Skin epidermis (tissue), 12 donors: ENCODE results near the gene PAFAH2.

Experiments
- H3K27ac ChIP-seq, 21 experiments: fragments of 200-600 bp; sonication (generic) in 11 of 21; one replicate each; pipeline ENCODE4 v1.5.0; 2020; ENCODE audit warnings: mild to moderate bottlenecking in 3 of 21, inconsistent platforms in 2 of 21, moderate library complexity in 2 of 21
- H3K4me3 ChIP-seq, 7 experiments: fragments of 200-600 bp; sonication (generic) in 2 of 7; one replicate each; pipeline ENCODE4 v1.5.0; 2020; ENCODE audit warnings: inconsistent platforms in 2 of 7, mild to moderate bottlenecking in 2 of 7, moderate library complexity in 1 of 7

Gene PAFAH2

DNA sequence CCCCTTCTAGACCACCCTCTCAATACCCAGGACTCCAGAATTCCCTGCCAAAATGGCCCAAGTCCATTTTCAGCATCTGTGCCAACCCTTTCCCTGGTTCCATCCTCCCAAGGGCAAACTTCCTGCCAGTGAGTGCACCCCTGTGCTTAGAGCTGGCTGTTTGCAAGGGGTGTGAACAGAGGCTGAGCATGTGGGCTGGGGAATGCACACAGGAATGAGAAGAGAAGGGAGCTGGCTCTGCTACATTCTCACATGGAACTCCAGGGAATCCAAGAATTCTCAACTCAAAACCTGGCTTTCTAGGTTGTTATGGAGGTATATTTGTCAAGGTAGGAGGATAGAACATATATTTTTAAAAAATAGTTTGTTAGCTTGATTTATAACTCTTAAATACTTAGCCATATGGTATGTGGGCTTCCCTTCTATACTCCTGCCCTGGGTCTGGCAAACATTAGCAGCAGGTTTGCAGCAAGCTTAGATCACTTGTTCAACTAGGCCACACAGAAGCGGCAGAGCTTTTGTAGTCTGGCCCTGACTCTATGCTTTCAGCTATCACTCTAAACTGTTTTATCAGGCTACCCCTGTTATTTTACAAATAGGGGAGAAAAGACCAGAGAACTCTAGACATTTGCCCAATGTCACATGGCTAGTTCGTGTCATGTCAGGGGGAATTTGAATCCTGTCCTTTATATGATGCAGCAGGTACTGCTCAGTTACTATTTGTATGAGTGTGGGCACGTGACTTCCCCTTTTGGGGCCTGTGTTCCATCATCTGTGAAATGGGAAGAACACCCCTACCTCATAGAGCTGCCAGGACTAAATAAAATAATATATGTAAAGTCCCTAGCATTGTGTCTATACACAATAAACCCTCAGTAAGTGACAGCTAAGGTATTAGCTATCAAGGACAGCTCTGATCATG is 83.5 kb downstream of the PAFAH2 start:
- Histone ChIP-seq H3K4me3 (no peak overlapping the region), H3K27ac (no peak overlapping the region)

DNA sequence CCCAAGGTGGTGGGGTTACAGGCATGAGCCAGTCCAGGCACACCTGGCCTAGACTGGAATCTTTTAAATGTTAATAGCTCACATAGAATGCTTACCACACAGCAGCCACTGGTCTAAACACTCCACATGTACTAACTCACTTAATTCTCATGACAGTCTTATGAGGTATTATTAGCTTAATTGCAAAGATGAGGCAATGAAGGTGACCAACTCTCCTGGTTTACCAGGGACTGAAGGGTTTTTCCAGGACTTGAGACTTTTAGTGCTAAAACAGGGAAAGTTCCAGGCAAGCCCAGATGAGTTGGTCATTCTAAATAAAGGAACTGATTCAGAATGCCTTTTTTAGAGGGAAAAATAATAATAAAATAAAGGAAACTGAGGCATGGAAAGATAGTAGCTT is 84.7 kb downstream of the PAFAH2 start:
- H3K27ac ChIP-seq = no peak overlapping the region
- H3K4me3 ChIP-seq = no peak overlapping the region

DNA sequence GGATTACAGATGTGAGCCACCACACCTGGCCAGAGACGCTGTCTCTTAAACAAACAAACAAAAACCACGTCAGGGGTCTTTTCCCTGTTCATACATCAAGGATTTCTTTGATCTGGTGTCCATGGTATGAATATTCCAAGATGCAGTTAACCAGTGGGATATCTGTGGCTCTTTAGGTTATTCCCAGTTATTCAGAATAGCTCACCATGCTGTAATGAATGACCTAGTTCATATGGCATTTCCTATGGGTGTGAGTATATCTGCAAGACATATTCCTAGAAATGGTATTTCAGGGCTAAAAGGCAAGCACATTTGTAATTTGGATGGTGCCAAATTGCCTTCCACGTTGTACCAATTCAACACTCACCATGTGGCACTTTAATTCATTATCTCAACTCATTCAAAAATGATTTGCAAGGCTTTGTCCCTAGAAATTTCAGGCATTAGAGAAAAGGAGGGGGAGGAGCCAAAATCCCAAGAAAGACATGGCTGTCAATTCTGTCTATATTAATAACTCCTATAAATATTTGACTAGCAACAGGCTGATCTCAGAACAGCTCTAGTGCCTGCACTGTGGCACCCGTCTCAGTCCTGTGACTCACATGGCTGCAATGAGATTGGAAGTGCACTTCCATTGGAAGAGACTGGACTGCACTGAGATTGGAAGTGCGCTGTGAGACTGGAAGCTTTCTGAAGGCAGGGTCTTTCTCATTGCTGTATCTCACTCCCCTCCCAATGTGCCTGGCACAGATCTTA is 85.6 kb downstream of the PAFAH2 start:
- H3K27ac ChIP-seq = no peak overlapping the region
- no peak overlapping the region for H3K4me3 ChIP-seq

DNA sequence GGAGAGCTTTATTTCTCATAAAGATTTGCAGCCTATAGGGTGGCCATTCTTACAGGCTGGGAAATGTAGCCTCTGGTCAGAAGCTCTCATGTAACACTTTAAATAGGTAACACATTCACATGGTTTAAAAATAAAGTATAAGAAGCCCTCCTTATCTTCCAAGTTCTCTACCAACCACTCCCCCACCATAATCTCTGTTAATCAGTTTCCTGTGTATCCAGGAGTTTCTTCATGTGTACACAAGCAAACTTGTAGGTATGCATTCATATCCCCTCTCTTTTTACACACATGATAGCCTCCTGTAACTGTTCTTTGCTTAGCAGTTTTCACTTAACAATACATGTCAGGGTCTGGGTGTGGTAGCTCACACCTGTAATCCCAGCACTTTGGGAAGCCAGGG is 86.7 kb downstream of the PAFAH2 start:
- Histone ChIP-seq H3K27ac (no peak overlapping the region), H3K4me3 (no peak overlapping the region)
